RKO (cell line): ENCODE data around the gene TMEM151A.

Experiments
- DNase-seq: peaks from one replicate; pipeline ENCODE4 v3.0.0-alpha.2; 2016; ENCODE audit warnings: low spot score

TMEM151A gene

DNA sequence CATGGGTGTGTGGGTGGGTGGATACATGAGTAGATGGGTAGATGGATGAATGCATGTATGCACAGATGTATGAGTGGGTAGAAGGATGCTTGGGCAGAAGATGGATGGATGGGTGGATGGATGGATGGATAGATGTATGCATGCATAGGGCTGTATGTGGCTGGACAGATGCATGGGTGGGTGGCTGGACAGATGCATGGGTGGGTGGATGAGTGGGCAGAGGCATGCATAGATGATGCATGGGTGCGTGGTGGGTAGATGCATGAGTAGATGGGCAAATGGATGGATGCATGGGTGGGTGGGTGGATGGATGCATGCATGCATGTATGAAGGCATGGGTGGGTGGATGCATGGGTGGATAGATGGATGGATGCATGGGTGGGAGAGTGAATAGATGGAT lies 32.0 kb downstream of the TMEM151A start:
- no peak for DNase-seq

DNA sequence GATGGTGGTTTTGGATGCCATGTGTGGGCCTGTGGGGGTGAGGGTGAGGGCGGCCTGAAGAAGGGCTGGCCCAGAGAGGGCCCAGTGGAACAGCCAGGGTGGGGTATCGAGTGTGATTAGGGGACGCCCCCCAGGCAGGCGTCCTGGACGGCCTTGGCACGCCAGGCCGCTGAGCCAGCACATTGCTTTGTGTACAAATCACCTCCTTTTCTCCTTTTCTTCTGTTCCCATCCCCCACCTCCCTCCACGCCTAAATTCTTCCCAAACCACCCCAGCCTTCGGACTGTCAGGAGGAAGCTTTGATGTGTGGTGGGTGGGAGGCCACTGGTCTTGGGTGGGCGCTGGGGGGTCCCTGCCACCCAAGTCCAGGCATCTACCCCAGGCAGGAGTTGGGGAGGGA lies 33.0 kb downstream of the TMEM151A start:
- no peak for DNase-seq

DNA sequence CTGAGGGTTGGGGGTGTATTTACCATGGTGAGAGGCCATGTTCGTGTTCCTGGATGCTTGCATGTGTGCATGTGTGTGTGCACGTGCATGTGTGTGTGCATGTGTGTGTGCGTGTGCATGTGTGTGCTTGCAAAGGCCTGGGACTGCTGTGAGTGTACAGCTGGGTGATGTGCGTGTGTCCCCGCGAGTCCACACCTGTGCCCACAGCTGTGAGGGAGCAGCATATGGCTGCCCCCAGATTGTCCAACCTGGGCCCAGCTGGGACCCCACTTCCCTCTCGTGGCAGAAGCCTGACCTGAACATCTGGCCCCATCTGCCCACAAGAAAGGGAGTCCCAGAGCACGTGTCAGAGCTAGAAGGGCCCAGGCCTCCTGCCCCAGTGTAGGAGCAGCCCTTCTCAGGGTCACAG lies 33.6 kb downstream of the TMEM151A start:
- no peak for DNase-seq

DNA sequence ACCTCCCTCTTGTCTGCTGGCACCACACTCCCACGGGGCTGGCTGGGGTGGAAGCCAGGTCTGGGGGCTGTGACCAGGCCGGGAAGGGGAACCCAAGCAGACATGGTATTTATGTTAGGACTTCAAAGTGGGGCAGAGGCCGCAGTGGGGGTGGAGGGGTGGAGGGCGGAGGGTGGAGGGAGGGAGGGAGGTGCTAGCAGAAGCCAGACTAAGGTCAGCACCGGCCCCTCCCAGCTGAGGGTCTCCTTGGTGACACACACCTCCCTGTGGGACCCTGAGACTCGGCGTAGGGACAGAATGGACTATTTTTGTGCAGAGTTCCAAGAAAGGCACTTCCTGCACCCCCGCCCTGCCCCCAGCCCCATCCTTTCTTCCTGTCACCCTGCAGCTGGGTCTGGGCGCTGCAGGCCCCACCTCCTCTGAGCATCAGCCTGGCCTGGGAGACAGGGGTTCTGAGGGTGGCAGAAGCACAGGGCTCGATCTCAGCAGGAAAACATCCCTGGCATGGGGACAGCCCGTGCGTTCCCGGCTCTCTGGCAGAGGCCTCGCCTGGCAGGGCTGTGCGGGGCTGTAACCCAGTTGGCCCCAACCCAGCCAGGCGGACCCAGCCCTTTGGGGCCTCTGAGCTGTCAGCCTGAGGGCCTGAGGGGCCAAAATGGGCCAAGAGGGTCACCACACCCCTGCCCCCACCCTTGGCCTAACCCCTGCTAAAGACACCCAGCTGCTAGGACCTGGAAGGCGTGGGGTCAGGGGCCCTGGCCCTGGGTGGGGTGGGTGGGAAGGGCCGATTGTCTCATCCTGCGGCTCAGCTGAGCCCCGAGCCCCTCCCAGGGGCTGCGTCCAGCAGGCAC lies 34.8 kb downstream of the TMEM151A start:
- no peak for DNase-seq

DNA sequence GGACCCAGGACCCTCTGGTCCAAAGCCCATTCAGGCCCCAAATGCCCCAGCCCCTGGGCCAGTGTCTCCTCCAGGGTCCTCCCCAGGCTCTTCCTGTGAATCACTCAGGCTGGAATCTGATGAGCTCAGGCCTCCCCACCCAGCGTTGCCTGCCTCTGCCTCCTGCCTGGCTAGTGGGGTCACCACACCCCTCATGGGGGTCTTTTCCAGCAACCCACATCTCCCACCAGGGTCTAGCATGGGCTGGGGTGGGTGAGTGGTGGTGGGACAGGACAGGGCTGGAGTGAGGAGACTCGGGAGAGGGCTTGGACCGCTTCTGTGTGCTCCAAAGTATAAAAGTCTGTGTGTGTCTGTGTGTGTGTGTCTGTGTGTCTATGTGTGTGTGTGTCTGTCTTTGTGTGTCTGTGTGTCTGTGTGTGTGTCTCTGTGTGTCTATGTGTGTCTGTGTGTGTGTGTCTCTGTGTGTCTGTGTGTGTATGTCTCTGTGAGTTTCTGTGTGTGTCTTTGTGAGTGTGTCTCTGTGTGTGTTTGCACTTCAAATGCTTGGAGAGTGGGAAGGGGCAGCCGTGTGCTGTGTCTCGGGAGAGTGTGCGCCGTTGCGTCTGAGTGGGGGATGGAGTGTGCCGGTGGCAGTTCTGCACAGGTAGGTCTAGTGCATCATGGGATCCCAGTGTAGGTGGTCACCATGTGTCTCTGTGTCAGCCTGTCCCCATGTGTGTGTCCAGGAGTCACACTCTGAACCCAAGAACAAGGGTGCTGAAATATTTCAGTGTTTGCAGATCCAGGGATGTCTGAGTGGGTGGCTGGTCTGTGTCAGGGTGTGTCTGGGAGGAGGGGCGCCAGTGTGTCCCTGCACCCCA lies 35.7 kb downstream of the TMEM151A start:
- DNase-seq = no peak

DNA sequence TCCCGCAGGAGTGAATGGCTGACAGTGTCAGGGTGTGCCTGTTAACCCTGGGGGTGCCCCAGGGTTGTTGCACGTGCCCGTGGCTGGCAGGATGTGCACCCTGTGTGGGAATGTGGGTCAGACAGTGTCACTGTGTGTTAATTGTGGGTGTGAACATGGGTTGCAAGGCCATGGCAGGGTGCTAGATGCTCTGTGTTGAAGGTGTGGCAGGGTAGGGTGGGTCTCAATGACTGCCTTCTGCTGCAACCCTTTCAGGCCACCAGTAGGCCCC lies 36.3 kb downstream of the TMEM151A start:
- no peak for DNase-seq

DNA sequence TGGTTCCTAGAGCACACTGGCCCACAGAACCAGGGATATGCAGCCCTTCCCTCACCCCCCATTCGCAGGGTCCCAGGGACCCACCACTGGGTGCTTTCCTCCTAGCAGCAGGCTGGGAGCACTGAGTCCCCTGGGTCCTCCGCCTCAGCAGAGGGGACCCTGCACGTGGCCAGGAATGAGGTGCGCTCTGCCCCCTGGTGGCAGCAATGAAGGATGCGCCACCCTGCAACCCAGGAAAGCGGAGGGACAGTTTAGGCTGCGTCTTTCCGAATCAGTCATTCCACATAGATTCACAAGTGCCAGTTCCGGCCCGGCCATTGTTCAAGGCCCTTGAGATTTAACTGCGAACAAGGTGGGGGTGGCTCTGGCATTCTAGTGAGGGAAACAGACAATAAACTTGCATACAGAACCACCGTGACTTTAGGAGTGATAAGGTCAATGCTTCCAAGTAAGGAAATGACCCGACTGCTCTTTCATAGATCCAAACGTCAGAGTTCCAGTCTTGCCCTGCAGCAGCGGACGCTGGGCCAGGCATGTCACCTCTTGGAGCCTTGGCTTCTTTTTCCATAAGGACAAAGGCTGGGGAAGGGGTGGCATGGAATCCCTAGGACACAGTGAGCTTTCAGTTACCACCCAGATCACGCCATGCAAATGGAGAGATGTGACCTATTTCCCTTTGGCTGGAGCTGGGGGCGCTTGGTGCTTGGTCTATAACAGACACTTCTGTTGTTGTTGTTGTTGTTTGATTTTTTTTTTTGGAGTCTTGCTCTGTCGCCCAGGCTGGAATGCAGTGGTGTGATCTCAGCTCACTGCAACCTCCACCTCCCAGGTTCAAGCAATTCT lies 36.8 kb downstream of the TMEM151A start:
- DNase-seq = peak; percentile 88

DNA sequence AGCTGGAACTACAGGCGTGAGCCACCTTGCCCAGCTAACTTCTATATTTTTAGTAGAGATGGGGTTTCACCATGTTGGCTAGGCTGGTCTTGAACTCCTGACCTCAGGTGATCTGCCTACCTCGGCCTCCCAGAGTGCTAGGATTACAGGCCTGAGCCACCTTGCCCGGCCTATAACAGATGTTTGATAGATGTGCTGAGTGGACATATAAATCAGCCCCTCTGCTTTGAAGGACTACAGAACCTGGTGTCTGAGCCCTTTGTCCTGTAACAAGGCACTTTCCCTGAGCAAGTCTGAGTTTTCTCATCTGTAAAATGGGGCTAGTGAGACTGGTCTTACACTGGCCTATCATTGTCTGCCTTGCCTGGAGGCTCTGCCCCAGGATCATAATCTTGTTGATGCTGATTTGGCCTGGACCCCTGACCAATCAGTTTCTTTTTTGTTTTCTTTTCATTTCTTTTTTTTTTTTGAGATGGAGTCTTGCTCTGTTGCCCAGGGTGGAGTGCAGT lies 37.5 kb downstream of the TMEM151A start:
- no peak for DNase-seq

DNA sequence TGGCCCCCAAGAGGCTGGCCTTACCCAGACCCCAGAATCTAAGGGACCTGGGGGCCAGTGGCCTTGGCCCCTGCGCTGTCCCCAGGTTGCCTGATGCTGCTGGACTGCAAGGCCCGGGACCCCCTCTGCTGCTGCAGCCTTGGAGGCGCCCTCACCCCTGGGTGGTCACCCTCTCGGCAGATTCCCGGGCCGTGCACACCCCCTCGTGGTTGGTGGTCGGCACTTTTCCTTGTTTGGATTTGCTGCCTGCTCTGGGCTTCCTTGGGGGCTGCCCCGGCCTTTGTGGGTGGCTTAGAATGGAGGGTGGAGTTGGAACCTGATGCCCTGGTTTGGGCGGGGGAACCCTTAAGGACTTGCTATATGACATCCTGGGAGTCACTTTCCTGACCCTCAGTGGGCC lies 39.2 kb downstream of the TMEM151A start:
- DNase-seq = no peak

DNA sequence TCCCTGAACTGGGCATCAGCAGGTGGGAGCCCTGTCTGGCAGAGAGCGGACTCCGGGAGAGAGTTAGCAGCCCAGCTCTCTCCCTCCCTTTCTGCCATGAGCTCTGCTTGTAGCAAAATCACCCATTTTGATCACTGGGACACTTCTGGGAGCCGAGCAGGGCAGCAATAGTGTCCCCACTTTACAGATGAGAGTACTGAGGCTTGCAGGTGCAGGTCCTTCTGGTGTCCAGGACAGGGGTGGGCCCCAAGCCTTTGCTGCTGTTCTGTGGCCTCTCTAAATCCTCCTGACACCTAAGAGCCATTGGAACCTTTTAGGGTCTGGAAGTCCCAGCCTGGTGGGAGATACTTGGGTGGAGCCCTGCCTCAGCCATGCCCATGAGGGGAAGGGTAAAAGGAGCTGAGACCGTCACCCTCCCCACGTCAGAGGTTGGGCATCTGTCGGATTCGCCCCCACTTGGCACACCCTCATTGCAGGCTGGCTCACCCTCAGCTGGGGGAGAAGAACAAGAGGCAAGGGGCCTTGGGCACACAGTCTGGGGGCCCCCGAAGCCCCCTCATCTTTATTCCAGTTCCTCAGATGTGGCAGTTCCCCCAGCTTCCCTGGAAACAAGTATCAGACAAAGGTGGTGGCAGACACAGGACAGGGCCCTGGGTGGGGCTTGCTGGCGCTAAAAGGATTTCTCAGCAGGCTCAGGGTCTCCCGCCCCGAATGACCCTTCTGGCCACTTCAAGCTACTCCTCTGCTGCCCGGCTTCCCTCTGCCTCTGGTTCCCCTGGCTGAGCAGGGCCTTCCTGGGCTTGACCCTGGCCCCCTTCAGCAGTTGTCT lies 40.1 kb downstream of the TMEM151A start:
- no peak for DNase-seq

DNA sequence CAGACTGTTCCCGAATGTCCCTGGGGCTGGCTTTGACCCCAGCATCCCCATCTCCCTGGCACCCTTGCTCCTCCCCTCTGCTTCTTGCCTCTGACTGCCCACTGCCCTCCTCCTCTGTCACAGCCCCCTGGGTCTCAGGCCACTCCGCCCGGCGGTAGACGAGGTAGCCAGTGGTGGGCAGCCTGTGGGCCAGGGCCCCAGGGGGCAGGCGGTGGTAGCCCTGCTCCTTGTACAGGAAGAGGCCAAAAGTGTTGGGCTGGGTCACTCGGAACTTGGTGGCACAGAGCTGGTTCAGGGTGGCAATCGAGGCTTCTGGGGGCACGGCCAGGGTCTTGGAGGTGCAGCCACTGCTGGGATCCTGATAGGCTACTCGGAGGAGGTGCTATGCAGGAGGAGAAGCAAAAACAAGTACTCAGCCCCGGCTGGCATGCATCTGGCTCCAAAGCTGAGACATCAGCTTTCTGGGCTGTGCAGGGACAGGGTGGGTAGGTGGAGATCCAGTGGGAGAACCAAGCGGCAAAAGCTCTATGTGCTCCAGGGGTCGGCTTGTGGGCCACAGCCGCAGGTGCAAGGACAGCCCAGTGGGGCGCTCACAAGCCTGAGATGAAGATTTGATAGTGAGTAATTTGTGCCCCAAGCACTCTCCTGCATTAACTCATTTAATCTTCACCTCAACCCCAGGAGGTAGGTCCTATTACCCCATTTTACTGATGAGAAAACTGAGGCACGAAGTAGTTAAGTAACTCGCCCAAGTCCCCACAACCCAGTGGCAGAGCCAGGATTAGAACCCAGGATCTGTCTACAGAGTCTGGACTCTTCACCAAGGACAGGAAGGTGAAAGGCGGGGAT lies 40.9 kb downstream of the TMEM151A start:
- no peak for DNase-seq

DNA sequence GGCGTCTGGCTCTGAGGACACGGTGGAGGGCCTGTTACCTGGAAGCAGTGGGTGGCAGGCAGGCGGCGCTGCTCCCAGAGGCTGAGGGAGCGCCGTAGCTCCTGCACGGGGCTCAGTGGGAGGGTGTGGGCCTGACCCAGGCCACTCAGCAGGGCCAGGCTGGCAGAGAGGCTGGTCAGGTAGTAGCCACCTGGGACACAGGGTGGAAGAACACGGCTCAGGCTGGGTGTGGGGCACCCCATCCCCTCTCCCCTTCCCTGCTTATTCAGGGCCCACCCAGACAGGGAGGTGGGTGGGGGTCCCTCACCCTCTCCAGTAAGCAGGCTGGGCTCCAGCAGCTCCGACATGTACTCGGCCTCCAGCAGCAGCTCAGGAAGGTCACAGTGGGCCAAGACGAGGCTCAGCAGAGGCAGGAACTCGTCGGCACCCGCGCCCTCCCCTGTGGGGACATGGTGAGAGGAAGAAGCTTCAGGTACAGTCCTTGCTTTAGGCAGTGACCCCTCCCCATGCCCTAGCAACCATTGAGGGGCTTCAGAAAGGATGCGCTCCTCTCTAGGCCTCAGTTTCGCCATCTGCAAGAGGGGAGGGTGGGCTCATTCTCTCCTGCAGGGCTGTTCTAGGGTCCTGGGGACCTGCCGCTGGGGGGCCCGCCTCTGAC lies 41.7 kb downstream of the TMEM151A start:
- DNase-seq = no peak

DNA sequence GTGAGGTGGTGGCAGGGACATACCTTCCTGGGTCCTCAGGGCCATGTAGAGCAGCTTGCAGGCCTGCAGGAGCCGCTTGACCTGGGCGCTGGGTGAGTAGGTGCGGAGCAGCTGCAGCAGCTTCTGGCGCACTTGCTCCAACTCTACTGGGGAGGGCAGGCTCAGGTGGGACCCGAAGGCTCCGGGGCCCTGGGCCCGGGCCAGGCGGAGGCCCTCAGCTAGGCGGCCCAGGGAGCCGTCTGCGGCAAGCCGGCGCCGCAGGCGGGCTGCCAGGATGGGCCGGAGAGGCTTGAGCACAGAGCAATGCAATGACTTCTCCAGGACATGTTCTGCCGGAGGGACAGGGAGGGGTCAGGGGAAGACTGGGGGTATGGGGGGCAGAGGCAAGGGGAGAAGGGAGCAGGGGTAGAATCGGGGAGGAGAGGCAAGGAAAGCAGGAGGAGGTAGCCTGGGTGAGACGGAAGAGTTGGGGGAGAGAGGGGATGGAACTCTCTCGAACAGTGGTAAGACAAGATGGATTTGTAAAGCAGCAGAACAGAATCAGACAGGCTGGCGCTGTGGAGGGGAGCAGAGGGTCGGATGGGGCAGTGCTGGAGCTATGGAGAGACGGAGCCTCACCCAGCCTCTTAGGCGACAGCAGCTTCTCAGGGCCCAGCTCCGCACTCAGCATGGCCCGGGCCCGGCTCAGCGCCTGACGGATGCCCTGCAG lies 42.4 kb downstream of the TMEM151A start:
- DNase-seq = no peak

DNA sequence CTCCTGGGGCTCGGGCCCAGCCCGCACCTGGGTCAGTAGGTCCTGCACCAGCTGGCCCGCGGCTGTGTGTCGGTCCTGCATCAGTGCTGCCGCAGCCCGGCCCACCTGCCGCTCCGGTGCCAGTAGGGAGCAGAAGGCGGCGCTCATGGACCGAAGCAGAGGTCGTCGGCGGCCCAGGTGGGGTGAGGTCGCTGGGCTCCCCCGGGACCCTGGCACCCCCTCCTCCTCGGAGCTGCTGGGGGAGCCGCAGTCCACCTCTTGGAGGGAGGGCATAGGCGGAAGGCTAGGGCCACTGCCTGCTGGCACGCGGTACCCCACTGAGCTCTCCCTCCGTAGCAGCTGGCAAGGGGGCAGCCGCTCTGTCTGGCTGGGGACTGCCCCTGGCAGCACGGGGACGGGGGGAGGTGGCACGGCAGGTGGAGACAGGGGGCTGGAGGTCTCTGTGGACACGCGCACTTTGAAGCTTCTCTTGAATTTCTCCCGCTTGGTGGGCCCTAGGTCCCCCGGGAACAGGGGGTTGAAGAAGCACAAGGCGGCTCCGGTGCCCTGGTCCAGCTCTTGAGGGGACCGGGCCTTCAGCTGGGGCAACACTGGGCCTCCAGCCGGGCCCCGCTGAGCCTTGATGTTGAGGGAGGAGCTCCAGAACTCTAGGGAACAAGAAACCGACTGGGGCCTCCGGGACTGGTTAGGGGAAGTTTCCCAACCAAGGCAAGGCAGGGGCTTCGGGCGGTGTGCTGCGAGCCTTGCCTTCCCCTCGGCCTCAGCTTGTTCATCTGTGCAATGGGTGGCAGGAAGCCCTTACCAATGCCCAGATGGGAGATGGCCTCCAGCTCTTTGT lies 43.1 kb downstream of the TMEM151A start:
- DNase-seq = no peak

DNA sequence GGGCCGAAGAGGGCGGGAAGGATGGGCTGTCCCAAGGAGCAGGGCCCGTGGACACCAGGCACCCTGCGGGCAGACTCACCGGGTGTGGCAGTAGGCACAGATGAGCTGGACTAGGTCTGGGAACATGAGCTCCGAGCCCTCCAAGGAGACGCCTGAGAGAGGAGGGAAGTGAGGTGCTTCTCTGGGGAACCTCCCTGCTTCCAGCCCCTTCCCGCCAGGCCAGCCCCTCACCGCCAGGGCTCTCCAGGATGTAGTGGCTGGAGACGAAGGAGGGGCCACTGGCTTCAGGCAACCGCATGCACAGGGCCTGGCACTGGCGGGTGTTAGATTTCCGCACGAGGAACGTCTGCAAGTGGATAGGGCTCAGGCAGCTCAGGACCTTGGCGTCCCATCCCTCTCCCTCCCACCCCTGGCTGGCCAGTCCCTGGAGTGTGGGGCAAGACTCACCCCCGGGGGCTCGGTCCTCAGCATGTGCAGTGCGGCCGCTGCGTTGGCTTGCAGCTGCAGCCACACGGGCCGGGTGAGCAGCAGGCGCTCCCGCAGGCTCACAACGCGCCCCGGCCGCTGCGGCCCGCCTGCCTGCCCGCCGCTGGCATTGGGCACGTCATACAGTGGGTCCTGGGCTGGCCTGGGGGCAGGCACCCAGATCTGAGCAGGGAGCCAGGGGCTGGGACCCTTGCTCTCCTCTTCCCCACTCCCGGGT lies 44.0 kb downstream of the TMEM151A start:
- peak; percentile 66 for DNase-seq

DNA sequence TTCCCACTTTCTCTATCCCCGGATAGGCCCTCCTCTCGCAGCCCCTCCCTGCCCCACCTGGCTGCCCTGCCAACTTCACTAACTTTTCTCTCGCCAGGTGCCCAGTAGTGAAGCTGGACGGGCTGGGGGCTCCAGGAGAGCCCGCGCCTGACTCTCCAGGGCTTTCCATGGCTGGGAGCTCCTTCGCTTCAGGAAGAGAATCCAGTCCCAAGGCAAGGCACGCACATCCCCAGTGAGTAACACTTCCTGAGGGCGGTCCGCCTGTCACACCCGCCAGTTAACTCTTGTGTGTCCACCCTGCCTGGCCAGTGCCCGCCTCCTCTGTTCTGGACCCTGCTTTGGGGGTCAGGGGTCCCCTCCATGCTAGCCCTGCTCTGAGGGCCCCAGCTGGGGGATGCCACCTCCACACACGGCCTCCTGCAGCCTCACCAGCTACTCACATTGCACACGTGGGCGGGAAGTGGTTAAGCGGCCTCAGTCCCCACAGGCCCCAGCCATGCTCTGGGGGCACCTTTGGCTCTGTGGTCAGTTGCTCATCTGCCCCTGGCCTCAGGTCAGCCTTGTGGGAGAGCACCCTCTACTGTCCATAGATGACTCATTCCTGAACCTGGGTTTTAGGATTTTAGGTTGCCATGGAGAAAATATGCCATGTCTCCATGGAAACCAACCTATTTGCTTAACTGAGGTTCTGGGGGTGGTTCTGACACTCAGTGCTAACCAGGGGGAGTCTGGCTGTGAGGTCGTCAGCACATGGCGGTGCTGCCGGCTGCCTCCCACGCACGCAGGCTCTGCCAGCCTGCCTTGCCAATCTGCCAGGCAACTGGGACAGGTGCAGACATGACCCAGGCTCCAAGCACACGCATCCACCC lies 44.8 kb downstream of the TMEM151A start, which contains the start of gene RIN1:
TSS of gene RIN1 (minus strand) at position 201 of the 869 bp plus-strand sequence. CDS start at position 169, 32 bp downstream.
- peak; percentile 95 for DNase-seq
